Limb (tissue), 2 donors: Measurements from ENCODE around the gene NPC1.
"Not testable (repeated sequence)": the region's sequence is repeated elsewhere in the genome, so short reads cannot be mapped to it uniquely, and the experiment has no call there.

Experiments
- DNase-seq, 2 donors: peaks; one replicate each; pipeline ENCODE4 v3.0.0-alpha.2; 2016; ENCODE audit errors: extremely low spot score in 2 of 2

NPC1 gene

GRCh38 chr18:23577521-23577920 is 8.8 kb downstream of the NPC1 start:
- not testable (repeated sequence) for DNase-seq

DNA sequence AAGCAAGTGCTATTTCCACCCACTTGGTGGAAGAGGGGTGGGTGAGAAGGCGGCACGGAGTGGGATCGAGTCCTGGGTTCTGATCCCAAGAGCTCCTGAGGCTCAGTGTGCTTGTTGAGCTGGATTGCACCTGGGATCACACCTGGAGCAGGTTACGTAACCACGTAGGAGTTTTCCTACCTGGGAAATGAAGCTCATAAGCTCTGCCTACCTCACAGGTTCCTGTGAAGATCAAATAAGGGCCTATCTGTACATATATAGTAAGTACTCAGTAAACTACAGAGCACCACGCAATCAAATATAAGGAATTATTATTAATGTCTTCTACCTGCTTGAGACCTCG is 11.0 kb downstream of the NPC1 start:
- DNase-seq, result no peak

DNA sequence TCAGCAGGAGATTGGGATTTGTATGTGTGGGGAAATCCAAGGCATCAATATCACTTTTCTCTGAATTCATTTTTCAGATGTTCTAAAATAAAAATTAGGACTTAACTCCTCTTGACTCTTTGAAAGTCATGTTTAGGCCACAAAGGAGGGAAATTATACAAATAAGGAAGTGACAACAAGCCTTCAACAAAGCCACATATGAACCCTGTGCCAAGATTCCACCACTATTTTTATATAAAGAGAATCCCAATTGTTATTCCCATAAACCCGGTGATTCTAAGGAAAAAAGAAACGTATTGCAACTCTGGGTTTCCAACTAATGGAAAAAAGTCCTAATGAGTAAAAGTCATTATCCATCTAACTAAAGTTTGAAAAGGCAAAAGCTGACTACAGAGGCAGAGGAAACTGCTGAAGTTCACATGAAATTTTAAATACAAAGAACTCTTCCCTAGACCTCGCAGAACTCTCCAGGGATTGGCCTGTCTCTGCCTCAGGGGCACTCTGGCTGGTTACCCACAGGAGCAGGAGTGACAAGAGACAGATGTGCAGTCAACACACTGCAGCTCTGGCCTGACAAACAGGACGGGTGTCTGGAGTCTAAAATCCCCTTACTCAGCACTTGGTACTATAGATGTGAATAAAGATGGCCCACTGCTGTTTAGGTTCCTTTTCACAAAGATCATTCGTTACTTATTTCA is 11.5 kb downstream of the NPC1 start:
- DNase-seq, result no peak

- no peak for DNase-seq
Observed at GRCh38 chr18:23573626-23574431, 12.5 kb downstream of the NPC1 start.

DNA sequence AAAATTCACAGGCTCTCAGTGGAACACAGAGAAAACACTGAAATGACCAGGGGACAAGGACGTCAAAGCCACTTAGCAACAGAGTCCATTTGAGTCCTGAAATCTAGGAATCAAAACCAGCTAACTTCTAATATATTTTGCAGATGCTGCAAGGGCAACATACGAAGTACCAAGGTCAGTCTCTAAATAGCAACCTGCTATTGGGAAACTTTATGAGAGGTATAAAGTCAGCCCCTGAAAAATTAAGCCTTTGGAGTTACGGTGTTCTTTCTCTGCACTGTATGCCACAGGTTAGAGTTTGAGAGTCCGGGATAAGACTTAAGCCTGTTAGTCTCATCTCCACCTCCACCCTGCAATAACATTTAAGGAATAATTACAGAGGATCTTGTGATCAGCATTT is 13.3 kb downstream of the NPC1 start:
- no peak for DNase-seq

- DNase-seq, result no peak
Observed at GRCh38 chr18:23572570-23572969, 13.7 kb downstream of the NPC1 start.

DNA sequence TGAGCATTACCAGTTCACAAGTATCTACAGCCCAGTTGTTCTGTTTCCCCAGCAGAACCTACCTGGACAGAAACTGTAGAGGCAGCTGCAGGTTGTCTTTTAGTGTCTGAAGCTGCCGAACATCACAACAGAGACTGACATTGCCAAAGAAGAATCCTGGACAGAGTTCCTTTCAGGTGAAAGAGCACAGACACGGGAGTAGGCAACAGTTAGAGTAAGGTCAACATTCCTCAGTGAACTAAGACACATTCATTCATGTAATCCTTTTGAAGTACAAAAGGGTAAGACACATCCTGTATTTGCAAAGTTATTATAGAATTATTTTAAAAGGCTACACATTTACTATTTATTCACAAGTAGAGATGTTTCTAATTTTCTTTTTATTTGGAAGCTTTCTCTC is 14.3 kb downstream of the NPC1 start:
- no peak for DNase-seq

DNA sequence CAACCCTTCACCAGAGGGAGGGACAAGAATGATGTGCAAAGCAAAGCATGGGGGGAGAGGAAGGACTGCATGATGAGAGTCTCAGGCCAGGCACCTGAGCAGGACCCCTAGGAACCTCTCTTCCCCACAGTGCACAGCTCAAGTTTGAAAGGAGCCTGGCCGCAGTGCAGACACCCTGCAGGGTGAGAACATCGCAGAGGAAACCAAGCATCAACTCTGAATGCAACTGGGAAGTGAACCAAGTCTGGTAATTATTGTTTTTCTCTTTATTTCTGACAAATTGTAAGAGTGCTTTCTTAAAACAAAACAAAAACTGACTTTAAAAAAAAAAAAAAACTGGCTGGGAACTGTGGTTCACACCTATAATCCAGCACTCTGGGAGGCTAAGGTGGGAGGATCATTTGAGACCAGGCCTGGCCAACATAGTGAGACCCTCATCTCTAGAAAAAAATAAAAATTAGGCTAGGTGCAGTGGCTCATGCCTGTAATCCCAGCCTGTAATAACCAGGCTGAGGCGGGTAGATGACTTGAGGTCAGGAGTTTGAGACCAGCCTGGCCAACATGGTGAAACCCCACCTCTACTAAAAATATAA is 15.3 kb downstream of the NPC1 start:
- no peak for DNase-seq

GRCh38 chr18:23569299-23570063 is 16.8 kb downstream of the NPC1 start:
- DNase-seq, result no peak

DNA sequence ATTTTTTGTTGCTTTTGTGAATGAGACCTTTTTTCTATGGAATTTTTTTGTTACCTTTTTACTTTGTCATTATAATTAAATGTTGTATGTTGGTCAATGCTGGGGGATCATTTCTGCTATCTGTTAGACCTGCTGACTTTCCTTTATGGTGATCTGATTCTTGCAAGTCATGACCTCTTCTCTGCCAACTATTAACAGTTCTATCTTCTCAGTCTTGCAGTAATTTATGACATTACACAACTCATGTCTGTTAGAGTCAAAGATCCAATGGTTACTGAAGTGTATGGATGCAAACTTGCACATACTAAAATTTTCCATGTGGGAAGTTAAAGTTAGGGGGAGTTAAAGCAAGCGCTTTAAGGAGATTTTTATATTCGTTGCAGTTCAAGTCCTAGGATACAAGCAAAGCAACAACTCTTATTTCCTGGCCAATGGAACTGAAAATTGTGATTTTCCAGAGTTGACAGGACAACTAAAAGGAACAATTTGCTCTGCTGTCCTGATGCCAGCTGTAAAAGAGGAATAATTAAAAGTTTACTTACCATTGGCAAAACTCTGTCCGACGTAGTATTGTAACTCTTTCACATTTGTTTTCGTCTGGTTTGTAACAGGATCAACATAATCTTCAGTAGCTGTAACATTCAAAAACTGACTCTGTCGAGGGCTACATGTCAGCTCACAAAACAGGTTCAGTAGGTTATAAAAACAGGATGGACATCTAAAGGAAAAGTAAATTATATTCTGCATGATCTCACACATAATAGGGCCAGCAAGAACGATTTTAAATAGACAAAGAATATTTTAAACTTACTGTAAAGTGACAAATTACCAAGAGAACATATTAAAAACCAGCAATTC is 17.8 kb downstream of the NPC1 start:
- DNase-seq, result no peak

DNA sequence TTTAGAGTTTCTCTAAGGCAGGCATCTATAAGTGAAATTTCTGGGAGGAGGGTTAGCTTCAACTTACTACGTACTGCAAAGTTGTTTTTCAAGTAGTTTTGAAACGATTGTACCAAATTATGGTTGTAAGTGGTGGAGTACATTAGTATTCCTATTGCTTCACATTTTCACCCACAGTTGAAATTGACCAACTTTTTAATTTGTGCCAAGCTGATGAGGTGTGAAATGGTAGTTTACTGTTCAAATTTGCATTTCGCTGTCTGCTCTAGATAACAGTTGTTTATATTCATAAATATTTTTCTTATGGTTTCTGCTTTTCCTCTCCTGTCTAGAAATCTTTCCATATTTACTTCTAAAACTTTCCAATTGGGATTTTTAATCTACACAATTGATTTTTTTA is 18.6 kb downstream of the NPC1 start:
- no peak for DNase-seq

DNA sequence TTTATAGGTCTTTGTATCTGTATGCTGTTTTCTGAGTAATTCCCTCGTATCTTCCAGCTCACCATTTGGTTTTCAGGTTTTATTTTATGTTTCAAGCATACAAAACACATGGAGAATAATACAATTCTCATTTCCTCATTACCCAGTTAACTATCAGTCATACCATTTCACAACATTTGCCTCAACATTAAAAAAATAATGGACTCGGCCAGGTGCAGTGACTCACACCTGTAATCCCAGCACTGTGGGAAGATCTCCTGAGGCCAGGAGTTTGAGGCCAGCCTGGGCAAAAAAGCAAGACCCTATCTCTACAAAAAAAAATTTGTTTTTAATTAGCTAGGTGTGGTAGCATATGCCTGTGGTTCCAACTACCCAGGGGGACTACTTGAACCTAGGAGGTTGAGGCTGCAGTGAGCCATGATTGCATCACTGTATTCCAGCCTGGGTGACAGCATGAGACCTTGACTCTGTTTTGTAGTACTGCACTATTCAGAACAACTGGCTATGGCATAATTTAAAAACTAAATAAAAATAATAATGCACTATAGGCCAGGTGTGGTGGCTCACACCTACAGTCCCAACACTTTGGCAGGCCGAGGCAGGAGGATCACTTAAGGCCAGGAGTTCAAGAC is 20.3 kb downstream of the NPC1 start:
- DNase-seq, result no peak

- DNase-seq, result no peak
Observed at GRCh38 chr18:23563377-23564043, 22.8 kb downstream of the NPC1 start.

- DNase-seq, result no peak
Observed at GRCh38 chr18:23560186-23560585, 26.1 kb downstream of the NPC1 start.

DNA sequence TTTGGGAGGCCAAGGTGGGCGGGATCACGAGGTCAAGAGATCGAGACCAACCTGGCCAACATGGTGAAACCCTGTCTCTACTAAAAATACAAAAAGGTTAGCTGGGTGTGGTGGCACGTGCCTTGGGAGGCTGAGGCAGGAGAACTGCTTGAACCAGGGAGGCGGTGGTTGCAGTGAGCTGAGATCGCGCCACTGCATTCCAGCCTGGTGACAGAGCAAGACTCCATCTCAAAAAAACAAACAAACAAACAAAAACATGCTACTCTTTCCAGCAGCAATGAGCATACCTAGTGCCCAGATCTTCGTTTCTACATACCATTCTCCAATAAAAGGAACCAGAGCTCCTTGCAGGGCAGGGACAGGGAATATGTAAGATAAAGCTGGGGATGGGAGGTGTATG is 28.8 kb downstream of the NPC1 start:
- DNase-seq, result not testable (repeated sequence)

DNA sequence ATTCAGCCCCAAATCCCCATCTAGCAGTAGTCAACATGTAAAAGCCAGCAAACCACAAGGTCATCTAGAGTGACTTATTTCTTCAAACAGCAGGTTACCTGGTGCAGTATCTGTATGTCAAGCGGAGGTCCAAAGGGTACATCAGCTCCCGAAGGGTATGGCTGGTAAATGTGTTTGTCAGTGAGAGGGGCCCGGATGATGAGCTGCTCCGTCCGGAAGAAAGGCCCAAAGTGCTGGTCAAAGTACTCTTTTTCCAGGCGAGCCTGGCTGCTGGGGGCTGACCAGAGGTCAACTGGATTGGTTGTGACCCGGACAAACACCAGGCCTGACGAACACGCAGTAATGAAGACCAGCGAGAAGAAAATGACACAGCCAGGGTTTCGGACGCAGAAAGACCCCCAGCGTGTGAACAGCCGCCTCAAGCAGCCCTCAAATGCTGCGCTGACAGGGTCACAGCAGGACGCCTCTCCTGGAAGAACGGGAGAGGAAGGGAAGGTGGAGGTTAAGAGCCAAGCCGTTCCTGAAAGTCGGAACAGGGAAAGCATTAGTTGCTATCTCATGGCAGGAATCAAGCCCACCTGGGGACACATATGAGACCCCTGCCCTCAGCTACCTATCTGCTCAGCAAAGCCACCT is 30.0 kb downstream of the NPC1 start:
- no peak for DNase-seq

GRCh38 chr18:23553887-23554286 is 32.4 kb downstream of the NPC1 start:
- DNase-seq, result peak; percentile 37 to 40

DNA sequence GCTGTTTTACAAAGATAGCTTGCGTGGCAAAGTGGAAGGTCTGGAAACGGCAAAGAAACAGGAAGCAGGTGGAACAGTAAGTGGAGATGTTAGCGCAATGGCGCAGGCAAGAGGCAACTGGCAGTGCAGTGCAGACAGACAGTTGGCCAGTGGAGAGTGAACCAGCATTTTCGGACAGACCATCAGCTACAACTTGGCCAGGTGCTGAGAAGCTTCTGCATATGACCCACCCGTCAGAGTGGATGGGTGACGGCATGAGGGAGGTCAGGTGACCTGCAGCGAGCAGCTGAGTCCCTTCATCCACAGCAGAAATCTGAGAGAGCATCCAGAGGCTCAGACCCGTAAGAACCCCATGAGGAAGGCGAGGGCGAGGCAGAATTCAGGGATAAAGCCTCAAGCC is 33.8 kb downstream of the NPC1 start:
- DNase-seq, result no peak

- DNase-seq, result no peak
Observed at GRCh38 chr18:23551978-23552377, 34.3 kb downstream of the NPC1 start.

DNA sequence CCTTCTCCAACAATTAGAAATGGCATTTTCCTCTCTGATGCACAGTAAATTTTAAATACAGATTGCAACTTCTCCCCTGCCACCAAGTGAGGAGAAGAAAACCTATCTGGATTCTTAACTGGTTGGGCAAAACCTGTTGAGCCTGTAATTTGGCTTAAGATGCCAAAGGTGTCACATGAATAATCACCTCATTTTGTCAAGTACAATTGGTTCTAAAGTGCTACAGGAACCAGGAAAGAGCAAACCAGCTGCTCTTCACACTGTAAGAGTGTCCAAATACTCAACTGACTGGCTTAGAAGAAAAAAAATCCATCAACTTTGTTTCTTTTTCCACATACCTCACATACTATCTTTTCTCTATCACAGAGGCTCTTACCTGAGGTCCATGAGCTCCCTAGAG is 35.4 kb downstream of the NPC1 start:
- DNase-seq, result no peak
